ENCODE results near the gene SPEG. TPM values are rescaled to one million over a fixed set of nuclear protein-coding genes. Genes with fewer than 3 reads are reported as not detected.

SPEG gene
- total and polyA plus RNA-seq, 2 donors (not counting 3 experiments of a cell fraction or from before 2014, with no cell fraction given): 0.84 to 3.5 TPM

- TF ChIP-seq JUN (IDR thresholded peaks at IDR 0.05; ENCODE audit: borderline replicate concordance, insufficient read depth, insufficient read length, low read depth): no peak
- TF ChIP-seq MYC (IDR thresholded peaks at IDR 0.05; ENCODE audit: low read depth, low read length): no peak
- TF ChIP-seq MAX (IDR thresholded peaks at IDR 0.05; ENCODE audit: insufficient read depth, insufficient read length): no peak
- TF ChIP-seq EZH2 (IDR thresholded peaks at IDR 0.05; ENCODE audit: borderline replicate concordance, low read depth, low read length, severe bottlenecking): no peak
- no peak for TF ChIP-seq POLR2AphosphoS5 (IDR thresholded peaks at IDR 0.05; ENCODE audit: insufficient read depth, low read depth, low read length)
- TF ChIP-seq POLR2A (IDR thresholded peaks at IDR 0.05; ENCODE audit: low read depth, low read length): no peak
- no peak for TF ChIP-seq CTCF (IDR thresholded peaks at IDR 0.05; ENCODE audit: extremely low read depth in 1 of 2, insufficient read depth in 1 of 2, low read depth in 1 of 2, low read length in 2 of 2)
- no peak for TF ChIP-seq GATA2 (IDR thresholded peaks at IDR 0.05; ENCODE audit: insufficient read depth, insufficient read length, low read depth, low read length)
- TF ChIP-seq FOS (IDR thresholded peaks at IDR 0.05; ENCODE audit: borderline replicate concordance, insufficient read depth, low read length): no peak
- ChIA-PET POLR2A (interaction anchor here (1.2 kb wide), 1 partner anchor 17 kb away, joined by 4 read pairs; the partner anchor contains the start of gene GMPPA), CTCF (interaction anchor here (1.9 to 6.6 kb wide), 3 partner anchors 11 to 21 kb away, joined by 7 to 39 read pairs (median 8); a partner anchor contains a TSS)
- no TSS peak for BruUV-seq (replicated peaks)
- no peaks in the 10 kb centered on the region for H3K4me1 ChIP-seq (ENCODE audit: control insufficient read depth, extremely low read depth, insufficient read depth, low read length)
- FAIRE-seq: no peak
- H4K20me1 ChIP-seq (replicated peaks; ENCODE audit: control insufficient read depth, extremely low read depth, insufficient read depth, low read length): no peaks in the 10 kb centered on the region
- intact Hi-C loops (cut with micrococcal nuclease) (no loop called here), dilution Hi-C loops (cut with MboI; ENCODE audit: extremely low pct_ligation_motif_present, low sequenced_read_pairs) (no loop called here)
- no peak for DNase-seq (ENCODE audit: low read depth, low spot score)
- no peak overlapping the region for H3K9ac ChIP-seq (replicated peaks; ENCODE audit: extremely low read depth, insufficient read depth, low read length)
- no peak overlapping the region for H3K4me3 ChIP-seq (replicated peaks in 1 of 3; ENCODE audit: insufficient read depth in 1 of 3, low read depth in 1 of 3, low read length in 3 of 3)
- H3K9me3 ChIP-seq (replicated peaks; ENCODE audit: control insufficient read depth, insufficient read depth, low read length): no peaks in the 10 kb centered on the region
- no peak overlapping the region for H2AFZ ChIP-seq (ENCODE audit: low read depth, low read length)
- H3K79me2 ChIP-seq (ENCODE audit: control insufficient read depth, insufficient read depth, low read length): no peaks in the 10 kb centered on the region
- H3K27me3 ChIP-seq (ENCODE audit: control insufficient read depth in 2 of 2, insufficient read depth in 2 of 2, low read length in 2 of 2): peaks cover 55 to 62% of the 10 kb centered on the region in 2 experiments
- H3K27ac ChIP-seq (ENCODE audit: insufficient read depth, low read depth, low read length): no peak overlapping the region
- no peaks in the 10 kb centered on the region for H3K9me1 ChIP-seq (replicated peaks; ENCODE audit: control insufficient read depth, extremely low read depth, insufficient read depth, low read length)
- no peaks in the 10 kb centered on the region for H3K36me3 ChIP-seq (ENCODE audit: control insufficient read depth in 2 of 2, extremely low read depth in 1 of 2, insufficient read depth in 2 of 2, low read length in 2 of 2)
- no peak overlapping the region for H3K4me2 ChIP-seq (ENCODE audit: insufficient read depth, low read length)
These were observed 81.4 kb downstream of the SPEG start for GRCh38 chr2:219515874-219516629.
